ENCODE results near the gene IFITM2. TPM values are rescaled to one million over a fixed set of nuclear protein-coding genes. Genes with fewer than 3 reads are reported as not detected.

IFITM2 gene
- total RNA-seq, 1 experiment from 2014 or later, result 421 TPM

- peak within 1 kb of the TSS; percentile 63 to 84 for H3K4me3 Mint-ChIP-seq
- no CpG with 5 or more reads among the region's 112 CpGs for WGBS (ENCODE audit: extremely low coverage, insufficient read length, low lambda C conversion rate)
- no peak within 1 kb of the TSS for H3K27ac ChIP-seq (ENCODE audit: insufficient read length, low read depth, low read length)
- H3K36me3 Mint-ChIP-seq (ENCODE audit: insufficient read depth in 1 of 3, low read depth in 3 of 3), result peaks cover 15 to 24% (median 16%) of the 10 kb centered on the region in 3 experiments
- no peak within 1 kb of the TSS for H2BK120ac ChIP-seq (ENCODE audit: low read depth, low read length, poor library complexity, severe bottlenecking)
- no peaks in the 10 kb centered on the region for H3K9me3 Mint-ChIP-seq
- H3K27ac Mint-ChIP-seq, result peak within 1 kb of the TSS in 1 of 3 experiments; percentile 87; a peak in 2 of 7 replicates
- no peak within 1 kb of the TSS for H3K23ac ChIP-seq (ENCODE audit: insufficient read length, low read depth, low read length)
- H3K9ac ChIP-seq (ENCODE audit: extremely low read depth, insufficient read length, low read length), result no peak within 1 kb of the TSS
- no peak within 1 kb of the TSS for H4K5ac ChIP-seq (ENCODE audit: insufficient read length, low read depth, low read length)
- H3K4me2 ChIP-seq (ENCODE audit: insufficient read depth, insufficient read length, low read length), result peak within 1 kb of the TSS; percentile 48
- H2BK15ac ChIP-seq (ENCODE audit: low read depth, low read length), result no peak within 1 kb of the TSS
- H2BK5ac ChIP-seq (ENCODE audit: insufficient read length, low read length), result no peak within 1 kb of the TSS
- no peak within 1 kb of the TSS for H3K4ac ChIP-seq (ENCODE audit: low read depth, low read length)
- H3K79me1 ChIP-seq (ENCODE audit: insufficient read depth, low read depth, low read length, poor library complexity, severe bottlenecking), result no peaks in the 10 kb centered on the region
- H2BK20ac ChIP-seq (ENCODE audit: low read depth, low read length, poor library complexity, severe bottlenecking), result no peak within 1 kb of the TSS
- no peak within 1 kb of the TSS for H2AK5ac ChIP-seq (ENCODE audit: insufficient read length, low read length)
- H3K4me1 ChIP-seq (ENCODE audit: insufficient read depth, low read length), result no peaks in the 10 kb centered on the region
- H3T11ph ChIP-seq (ENCODE audit: low read length), result no peak within 1 kb of the TSS
- H3K23me2 ChIP-seq (ENCODE audit: insufficient read length, low read depth, low read length, poor library complexity, severe bottlenecking), result peaks cover 9% of the 10 kb centered on the region
- no peaks in the 10 kb centered on the region for H4K20me1 ChIP-seq (ENCODE audit: control insufficient read depth, insufficient read depth, insufficient read length)
- H2BK12ac ChIP-seq (ENCODE audit: insufficient read length, low read depth, low read length), result no peak within 1 kb of the TSS
- DNase-seq, result peak; percentile 33
- peaks cover 28 to 36% of the 10 kb centered on the region in 2 experiments for H3K4me1 Mint-ChIP-seq
- H3K79me2 ChIP-seq (ENCODE audit: insufficient read depth, low read length), result no peaks in the 10 kb centered on the region
- H3K9me3 ChIP-seq (ENCODE audit: control insufficient read depth, low read depth, low read length), result no peaks in the 10 kb centered on the region
- no peak within 1 kb of the TSS for H4K8ac ChIP-seq (replicated peaks; ENCODE audit: insufficient read length, low read depth, low read length)
- H4K91ac ChIP-seq (ENCODE audit: insufficient read length, low read depth, low read length), result no peak within 1 kb of the TSS
- peak within 1 kb of the TSS; percentile 19 for H3K14ac ChIP-seq (ENCODE audit: insufficient read depth, low read length)
- no peak within 1 kb of the TSS for H2AFZ ChIP-seq (ENCODE audit: low read length)
- TF ChIP-seq CTCF (conservative IDR thresholded peaks at IDR 0.05), result no peak
- H3K27me3 ChIP-seq (ENCODE audit: insufficient read depth, low read length), result peaks cover 7% of the 10 kb centered on the region; the same call in 1 of the 2 replicates
- no peak within 1 kb of the TSS for H3K56ac ChIP-seq (ENCODE audit: insufficient read length, low read depth, low read length)
- peak within 1 kb of the TSS; percentile 6 for H3K18ac ChIP-seq (ENCODE audit: insufficient read length, low read depth, low read length)
- H3K27me3 Mint-ChIP-seq (ENCODE audit: low read depth), result peaks cover 13% of the 10 kb centered on the region
Measured at GRCh38 chr11:288478-289397, 18.9 kb upstream of the IFITM2 start, which contains the start of gene PGGHG. Gene PGGHG, plus strand, starts transcription at chr11:289126. Its CDS starts 691 bp downstream, at chr11:289817.
